Progenitor cell of endocrine pancreas (in vitro differentiated cells): Measurements from ENCODE around the gene POLN. TPM values are rescaled to one million over a fixed set of nuclear protein-coding genes. Genes with fewer than 3 reads are reported as not detected.

Experiments
- DNase-seq: peaks from one replicate; pipeline ENCODE4 v3.0.0; 2021; ENCODE audit warnings: low spot score; ENCODE audit not compliant: unreplicated experiment
- H3K27ac Mint-ChIP-seq: 2 replicates; pipeline ENCODE4 v1.8.0; 2021; ENCODE audit warnings: mild to moderate bottlenecking, moderate library complexity, mixed read lengths
- H3K27me3 Mint-ChIP-seq: 2 replicates; pipeline ENCODE4 v1.8.0; 2021; ENCODE audit warnings: mixed read lengths
- H3K36me3 Mint-ChIP-seq: 2 replicates; pipeline ENCODE4 v1.8.0; 2022; ENCODE audit warnings: mixed read lengths; ENCODE audit not compliant: insufficient read depth
- H3K4me1 Mint-ChIP-seq: 2 replicates; pipeline ENCODE4 v1.8.0; 2021; ENCODE audit warnings: low read depth, mixed read lengths
- H3K4me3 Mint-ChIP-seq: 2 replicates; pipeline ENCODE4 v1.8.0; 2021; ENCODE audit warnings: low read depth, mild to moderate bottlenecking, moderate library complexity, mixed read lengths
- H3K9me3 Mint-ChIP-seq: 2 replicates; pipeline ENCODE4 v1.8.0; 2021; ENCODE audit warnings: low read depth, mixed read lengths
- total RNA-seq: library from RNA; stranded (reverse); gene quantifications from 2 replicates; pipeline ENCODE4 v1.2.1, GENCODE V29; 2021
- TF ChIP-seq, protein P1 (sequence below): fragments of 200-600 bp; sonication (generic); IDR thresholded peaks from one replicate; pipeline ENCODE4 v1.5.0; 2021; ENCODE audit warnings: antibody characterized with exemption, mild to moderate bottlenecking; ENCODE audit not compliant: unreplicated experiment

Gene POLN
- total RNA-seq, 1 donor from 2014 or later: 5.9 TPM

DNA sequence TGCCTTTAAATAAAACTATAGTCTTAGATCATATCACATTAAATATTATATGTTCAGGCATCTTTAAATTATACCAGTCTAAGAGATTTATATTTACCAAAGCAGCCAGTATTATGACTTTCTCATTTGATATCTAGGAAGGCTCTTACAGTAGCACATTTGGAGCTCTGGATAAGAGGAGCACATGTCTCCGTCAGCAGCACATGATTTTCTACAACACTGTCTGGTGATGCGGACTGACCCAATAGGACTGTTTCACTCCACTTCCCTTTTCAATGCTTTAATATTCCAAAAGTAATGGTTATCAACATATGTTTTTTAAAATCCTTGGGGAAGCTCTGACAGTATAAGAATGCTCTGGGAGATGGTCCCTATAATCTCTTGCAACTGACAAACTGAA lies 61.5 kb downstream of the POLN start:
- Mint-ChIP-seq H3K4me1 (no peaks in the 10 kb centered on the region), H3K4me3 (no peak overlapping the region), H3K27ac (no peak overlapping the region), H3K27me3 (no peaks in the 10 kb centered on the region), H3K36me3 (peaks cover 4% of the 10 kb centered on the region), H3K9me3 (peaks cover 7% of the 10 kb centered on the region)
- TF ChIP-seq, protein P1, sequence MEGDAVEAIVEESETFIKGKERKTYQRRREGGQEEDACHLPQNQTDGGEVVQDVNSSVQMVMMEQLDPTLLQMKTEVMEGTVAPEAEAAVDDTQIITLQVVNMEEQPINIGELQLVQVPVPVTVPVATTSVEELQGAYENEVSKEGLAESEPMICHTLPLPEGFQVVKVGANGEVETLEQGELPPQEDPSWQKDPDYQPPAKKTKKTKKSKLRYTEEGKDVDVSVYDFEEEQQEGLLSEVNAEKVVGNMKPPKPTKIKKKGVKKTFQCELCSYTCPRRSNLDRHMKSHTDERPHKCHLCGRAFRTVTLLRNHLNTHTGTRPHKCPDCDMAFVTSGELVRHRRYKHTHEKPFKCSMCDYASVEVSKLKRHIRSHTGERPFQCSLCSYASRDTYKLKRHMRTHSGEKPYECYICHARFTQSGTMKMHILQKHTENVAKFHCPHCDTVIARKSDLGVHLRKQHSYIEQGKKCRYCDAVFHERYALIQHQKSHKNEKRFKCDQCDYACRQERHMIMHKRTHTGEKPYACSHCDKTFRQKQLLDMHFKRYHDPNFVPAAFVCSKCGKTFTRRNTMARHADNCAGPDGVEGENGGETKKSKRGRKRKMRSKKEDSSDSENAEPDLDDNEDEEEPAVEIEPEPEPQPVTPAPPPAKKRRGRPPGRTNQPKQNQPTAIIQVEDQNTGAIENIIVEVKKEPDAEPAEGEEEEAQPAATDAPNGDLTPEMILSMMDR: no peak
- no peak for DNase-seq

DNA sequence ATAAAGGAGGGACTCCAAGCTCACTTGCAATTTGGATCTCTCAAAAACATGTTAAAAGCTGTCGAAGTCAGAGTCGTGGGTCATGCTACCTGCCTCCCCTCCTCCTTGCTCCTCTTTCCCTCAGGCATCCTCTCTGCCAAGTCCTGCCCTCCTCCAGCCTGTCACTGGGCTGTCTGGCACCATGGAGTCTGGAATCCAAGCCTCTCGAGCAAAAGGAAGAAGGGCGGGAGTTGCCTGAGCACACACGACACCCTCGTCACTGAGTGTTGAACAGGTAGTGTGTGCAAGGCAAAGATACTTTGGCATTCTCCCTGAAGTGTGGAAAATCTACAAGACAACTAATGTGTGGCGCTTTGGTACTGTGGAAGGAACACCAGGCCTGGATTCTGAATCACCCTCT lies 62.2 kb downstream of the POLN start:
- Mint-ChIP-seq H3K27ac (no peak overlapping the region), H3K36me3 (peaks cover 4% of the 10 kb centered on the region), H3K4me3 (no peak overlapping the region), H3K4me1 (no peaks in the 10 kb centered on the region), H3K9me3 (peaks cover 7% of the 10 kb centered on the region), H3K27me3 (no peaks in the 10 kb centered on the region)
- DNase-seq: no peak
- TF ChIP-seq, protein P1: no peak

DNA sequence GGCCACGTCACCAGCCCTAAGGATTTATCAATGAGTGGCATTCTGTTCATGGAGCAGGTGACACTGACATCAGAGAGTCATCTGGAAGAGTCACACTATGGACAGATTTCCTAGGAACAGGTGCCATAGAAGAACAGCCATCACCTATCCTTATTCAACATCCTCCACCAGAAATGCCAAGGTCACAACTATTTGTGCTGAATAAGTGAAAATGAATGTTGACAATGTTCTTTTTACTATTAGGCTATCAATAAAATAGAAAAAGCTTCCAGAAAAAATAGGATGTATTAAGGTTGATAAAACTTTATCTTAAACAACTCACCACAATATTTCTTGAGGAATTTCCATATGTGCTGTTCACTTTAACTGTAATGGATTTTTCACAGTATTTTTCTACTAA lies 62.9 kb downstream of the POLN start:
- Mint-ChIP-seq H3K9me3 (peaks cover 7% of the 10 kb centered on the region), H3K27ac (no peak overlapping the region), H3K4me1 (no peaks in the 10 kb centered on the region), H3K27me3 (no peaks in the 10 kb centered on the region), H3K36me3 (peaks cover 4% of the 10 kb centered on the region), H3K4me3 (no peak overlapping the region)
- DNase-seq: no peak
- TF ChIP-seq, protein P1: no peak

DNA sequence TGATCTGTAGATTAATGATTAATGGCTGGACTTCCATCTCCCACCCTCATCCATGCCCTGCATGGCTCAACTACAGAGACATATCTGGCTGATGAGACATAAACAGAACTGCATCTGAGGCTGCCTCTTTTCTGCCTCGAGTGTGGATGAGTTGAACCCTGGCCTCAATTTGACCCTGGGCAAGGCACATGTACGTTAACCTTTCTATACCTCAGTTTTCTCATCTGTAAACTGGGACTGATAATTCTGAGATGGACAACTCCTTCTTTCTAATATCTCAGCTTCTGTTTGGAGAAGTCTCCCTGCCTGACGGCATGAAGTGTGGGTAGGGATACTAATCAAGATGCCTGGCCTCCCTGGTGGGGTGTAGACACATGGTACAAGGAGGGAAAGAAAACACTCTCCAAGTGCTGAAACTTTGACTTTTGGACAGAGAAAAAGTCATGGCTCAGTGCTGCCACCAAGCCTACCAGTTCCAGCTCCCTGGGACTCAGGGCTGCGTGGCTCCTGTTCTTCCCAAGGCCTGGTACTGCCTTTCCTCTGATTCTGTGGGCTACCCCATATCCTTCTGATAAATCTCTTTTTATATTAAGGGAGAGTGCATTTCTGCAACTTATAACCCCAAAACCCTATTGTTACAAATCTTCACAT lies 64.4 kb downstream of the POLN start:
- Mint-ChIP-seq H3K4me3 (no peak overlapping the region), H3K9me3 (peaks cover 6% of the 10 kb centered on the region), H3K36me3 (peaks cover 3% of the 10 kb centered on the region), H3K27me3 (no peaks in the 10 kb centered on the region), H3K4me1 (no peaks in the 10 kb centered on the region), H3K27ac (no peak overlapping the region)
- TF ChIP-seq, protein P1: no peak
- no peak for DNase-seq

DNA sequence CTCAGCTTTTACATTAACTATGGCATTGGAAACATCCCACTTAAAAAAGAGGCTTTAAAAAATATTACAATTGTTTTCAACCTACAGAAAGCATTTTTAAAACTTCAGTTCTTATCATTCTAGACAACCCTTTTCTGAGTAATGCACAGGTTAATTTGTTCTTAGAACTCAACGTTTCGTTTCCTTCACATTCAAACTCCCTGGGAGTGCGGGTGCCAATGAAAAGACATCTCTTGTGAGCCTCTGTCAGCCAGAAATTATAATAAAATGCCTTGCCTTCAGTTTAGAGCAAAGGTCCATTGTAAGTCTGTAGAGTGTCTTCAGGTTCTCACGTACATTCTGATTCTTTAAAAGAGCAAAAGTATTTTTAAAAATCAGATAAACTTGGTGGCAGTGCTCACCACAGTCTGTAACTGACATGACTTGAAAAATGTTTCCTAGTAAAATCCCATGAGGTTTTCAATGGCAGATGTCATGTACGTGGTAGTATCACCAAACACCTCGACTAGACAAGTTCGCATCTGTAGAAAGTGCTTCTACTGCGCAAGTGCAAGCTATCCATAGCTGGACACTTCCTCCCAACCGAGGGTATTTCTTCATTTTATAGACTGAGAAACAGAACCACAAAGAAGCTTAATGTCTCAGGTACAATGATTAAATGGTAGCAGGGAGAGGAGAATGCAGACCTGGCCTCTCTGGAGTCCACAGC lies 65.8 kb downstream of the POLN start:
- TF ChIP-seq, protein P1: no peak
- H3K9me3 Mint-ChIP-seq: no peaks in the 10 kb centered on the region
- H3K36me3 Mint-ChIP-seq: no peaks in the 10 kb centered on the region
- H3K4me3 Mint-ChIP-seq: no peak overlapping the region
- DNase-seq: no peak
- H3K27ac Mint-ChIP-seq: no peak overlapping the region
- no peaks in the 10 kb centered on the region for H3K27me3 Mint-ChIP-seq
- no peaks in the 10 kb centered on the region for H3K4me1 Mint-ChIP-seq
